Fibroblast of skin of right quadriceps (primary cell): ENCODE results near the gene DOCK4.

ENCODE experiments used
- DNase-seq: peaks from one replicate; pipeline ENCODE4 v3.0.0-alpha.2; 2013

Gene DOCK4

GRCh38 chr7:112070674-112071256 lies 135.4 kb downstream of the DOCK4 start:
- DNase-seq, result no peak

GRCh38 chr7:112069879-112070321 lies 136.3 kb downstream of the DOCK4 start:
- peak; percentile 25 for DNase-seq

- DNase-seq, result no peak
Observed at GRCh38 chr7:112068967-112069366, 137.2 kb downstream of the DOCK4 start.

- no peak for DNase-seq
Observed at GRCh38 chr7:112067632-112068540, 138.3 kb downstream of the DOCK4 start.

GRCh38 chr7:112067200-112067599 lies 139.0 kb downstream of the DOCK4 start:
- no peak for DNase-seq

- DNase-seq, result no peak
Observed at GRCh38 chr7:112065758-112066157, 140.4 kb downstream of the DOCK4 start.

- no peak for DNase-seq
Observed at GRCh38 chr7:112064627-112065385, 141.4 kb downstream of the DOCK4 start.

- no peak for DNase-seq
Observed at GRCh38 chr7:112063974-112064373, 142.2 kb downstream of the DOCK4 start.

GRCh38 chr7:112061051-112061450 lies 145.1 kb downstream of the DOCK4 start:
- no peak for DNase-seq

GRCh38 chr7:112060625-112061024 lies 145.6 kb downstream of the DOCK4 start:
- no peak for DNase-seq

- DNase-seq, result no peak
Observed at GRCh38 chr7:112059675-112060074, 146.5 kb downstream of the DOCK4 start.

GRCh38 chr7:112058686-112059085 lies 147.5 kb downstream of the DOCK4 start:
- no peak for DNase-seq

- DNase-seq, result no peak
Observed at GRCh38 chr7:112056409-112056808, 149.8 kb downstream of the DOCK4 start.

GRCh38 chr7:112053737-112054069 lies 152.5 kb downstream of the DOCK4 start:
- DNase-seq, result no peak

- no peak for DNase-seq
Observed at GRCh38 chr7:112052993-112053736, 153.0 kb downstream of the DOCK4 start.

GRCh38 chr7:112052498-112052897 lies 153.7 kb downstream of the DOCK4 start:
- no peak for DNase-seq

- no peak for DNase-seq
Observed at GRCh38 chr7:112050250-112050881, 155.8 kb downstream of the DOCK4 start.

- no peak for DNase-seq
Observed at GRCh38 chr7:112049555-112050249, 156.5 kb downstream of the DOCK4 start.

GRCh38 chr7:112047421-112047820 lies 158.8 kb downstream of the DOCK4 start:
- DNase-seq, result no peak

- DNase-seq, result no peak
Observed at GRCh38 chr7:112045222-112045621, 161.0 kb downstream of the DOCK4 start.

- no peak for DNase-seq
Observed at GRCh38 chr7:112042631-112043030, 163.6 kb downstream of the DOCK4 start.

GRCh38 chr7:112038353-112038752 lies 167.8 kb downstream of the DOCK4 start:
- DNase-seq, result no peak
